HG02588 (cell line): ENCODE data around the gene R3HDM1.
"Not testable (repeated sequence)": the region's sequence is repeated elsewhere in the genome, so short reads cannot be mapped to it uniquely, and the experiment has no call there.

Source experiments
- ATAC-seq: cut with Tn5 transposase; IDR thresholded peaks from one replicate; pipeline ENCODE4 v1.9.1; 2021; ENCODE audit warnings: mild to moderate bottlenecking, moderate library complexity; ENCODE audit not compliant: unreplicated experiment

The R3HDM1 gene

DNA sequence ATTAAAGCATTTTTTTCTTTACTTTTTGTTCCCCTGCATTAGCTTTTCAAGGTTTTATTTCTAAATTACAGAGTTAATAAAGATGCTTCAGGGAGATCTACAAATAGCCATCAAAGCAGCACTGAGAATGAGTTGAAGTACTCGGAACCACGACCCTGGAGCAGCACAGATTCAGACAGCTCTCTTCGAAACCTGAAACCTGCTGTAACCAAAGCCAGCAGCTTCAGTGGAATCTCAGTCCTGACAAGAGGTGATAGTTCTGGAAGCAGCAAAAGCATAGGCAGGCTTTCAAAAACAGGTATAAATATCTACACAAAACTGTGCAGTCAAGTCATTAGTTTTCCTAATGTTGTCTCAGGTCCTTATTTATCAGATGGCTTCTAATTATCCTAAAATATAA lies 107.5 kb downstream of the R3HDM1 start:
- ATAC-seq = no peak

GRCh38 chr2:135641156-135642068 lies 110.1 kb downstream of the R3HDM1 start:
- ATAC-seq = no peak

- no peak for ATAC-seq
These were observed 116.7 kb downstream of the R3HDM1 start for GRCh38 chr2:135647836-135648579.

GRCh38 chr2:135650721-135651120 lies 119.4 kb downstream of the R3HDM1 start:
- no peak for ATAC-seq

- ATAC-seq = no peak
These were observed 120.4 kb downstream of the R3HDM1 start for GRCh38 chr2:135651717-135652116.

- not testable (repeated sequence) for ATAC-seq
These were observed 123.0 kb downstream of the R3HDM1 start for GRCh38 chr2:135654239-135654638.

GRCh38 chr2:135657806-135658582 lies 126.7 kb downstream of the R3HDM1 start:
- no peak for ATAC-seq

DNA sequence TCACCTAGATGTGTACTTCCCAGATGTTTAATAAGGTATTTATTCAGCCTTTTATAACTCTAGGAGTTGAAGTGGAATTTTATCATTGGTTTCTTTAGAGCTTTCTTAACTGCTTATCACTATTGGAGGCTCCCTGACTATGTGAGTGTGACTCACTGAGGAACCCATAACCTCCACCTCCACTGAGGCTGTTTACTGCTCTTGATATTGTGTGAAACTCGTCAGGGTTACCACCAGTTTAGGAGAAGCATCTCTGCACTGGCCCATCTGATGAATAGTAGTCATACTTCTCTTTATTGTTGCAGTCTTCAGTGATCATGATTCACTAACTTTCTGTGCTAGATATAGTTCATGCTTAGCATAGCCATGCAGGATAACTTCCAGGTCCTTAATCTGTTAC lies 130.8 kb downstream of the R3HDM1 start:
- ATAC-seq = no peak

DNA sequence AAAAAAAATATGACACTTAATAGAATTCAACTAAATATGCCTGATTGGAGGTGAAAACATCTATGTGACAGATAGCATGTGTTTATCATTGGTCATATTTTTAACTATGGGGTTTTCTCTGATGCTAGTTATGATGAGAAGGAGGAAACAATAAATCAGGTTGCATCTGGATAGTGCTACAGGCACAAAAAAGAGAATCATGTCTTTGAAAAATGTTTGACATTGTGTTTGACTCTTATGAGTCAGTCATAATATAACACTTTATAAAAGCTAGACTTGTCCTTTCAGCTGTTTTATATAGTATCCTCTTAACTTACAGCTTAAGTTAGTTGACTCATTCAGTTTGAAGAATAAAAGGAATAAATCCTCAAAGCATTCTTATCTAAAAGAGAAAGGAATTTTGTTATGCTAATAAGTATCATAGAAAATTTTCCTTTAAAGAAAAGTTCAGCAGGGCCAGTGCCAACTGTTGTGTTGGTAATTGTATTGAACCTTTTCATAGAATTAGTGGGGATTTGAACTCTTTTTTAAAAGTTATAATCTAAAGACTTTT lies 131.9 kb downstream of the R3HDM1 start:
- no peak for ATAC-seq

GRCh38 chr2:135664623-135665068 lies 133.4 kb downstream of the R3HDM1 start:
- peak; percentile 90 for ATAC-seq

DNA sequence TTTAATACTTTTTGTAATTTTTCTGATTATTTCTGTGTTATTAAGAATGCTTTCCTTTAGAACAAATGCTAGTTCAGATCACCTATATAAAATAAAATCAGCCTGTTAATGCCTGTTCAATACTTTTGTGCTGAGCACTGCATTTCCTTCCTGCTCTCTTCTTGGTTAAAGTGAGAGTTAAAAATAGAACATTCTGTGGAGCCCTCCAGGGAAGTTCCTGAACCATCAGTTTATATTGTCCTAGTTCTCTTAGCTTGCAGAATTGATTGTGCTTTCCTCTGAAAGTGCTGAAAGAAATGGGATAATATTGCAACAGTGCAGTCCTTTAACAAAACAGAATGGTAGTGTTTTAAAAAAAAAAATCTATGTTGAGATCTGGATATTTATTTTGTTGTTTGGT lies 135.8 kb downstream of the R3HDM1 start:
- ATAC-seq = no peak

DNA sequence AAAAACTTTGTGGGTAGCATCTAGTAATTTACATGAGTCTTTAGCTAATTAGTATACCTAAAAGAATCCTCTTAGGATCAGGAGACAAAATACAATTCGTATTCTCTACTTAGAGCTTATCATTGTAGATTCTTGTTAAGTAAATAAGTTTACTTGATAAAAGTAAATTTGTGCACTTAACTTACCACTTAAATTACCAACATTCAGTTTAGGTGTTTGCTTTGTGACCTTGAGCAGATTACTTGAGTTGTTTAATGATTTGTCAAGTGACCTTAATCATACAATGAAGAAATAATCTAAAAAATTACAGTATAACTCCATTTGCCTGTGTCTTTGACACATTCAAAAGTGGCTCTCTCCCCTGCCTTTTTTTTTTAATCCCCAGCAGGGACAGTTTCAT lies 143.2 kb downstream of the R3HDM1 start:
- no peak for ATAC-seq

DNA sequence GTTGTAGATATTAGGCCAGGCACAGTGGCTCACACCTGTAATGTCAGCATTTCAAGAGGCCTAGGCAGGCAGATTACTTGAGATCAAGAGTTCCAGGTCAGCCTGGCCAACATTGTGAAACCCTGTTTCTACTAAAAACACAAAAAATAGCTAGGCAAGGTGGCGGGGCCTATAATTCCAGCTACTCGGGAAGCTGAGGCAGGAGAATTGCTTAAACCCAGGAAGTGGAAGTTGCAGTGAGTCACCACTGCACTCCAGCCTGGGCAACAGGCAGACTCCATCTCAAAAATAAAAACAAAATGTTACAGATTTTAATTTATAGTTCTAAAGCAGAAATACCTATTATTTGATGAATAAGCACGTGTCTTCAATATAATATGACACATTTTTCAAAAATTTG lies 144.7 kb downstream of the R3HDM1 start:
- ATAC-seq = no peak

- no peak for ATAC-seq
These were observed 147.8 kb downstream of the R3HDM1 start for GRCh38 chr2:135679125-135679524.

DNA sequence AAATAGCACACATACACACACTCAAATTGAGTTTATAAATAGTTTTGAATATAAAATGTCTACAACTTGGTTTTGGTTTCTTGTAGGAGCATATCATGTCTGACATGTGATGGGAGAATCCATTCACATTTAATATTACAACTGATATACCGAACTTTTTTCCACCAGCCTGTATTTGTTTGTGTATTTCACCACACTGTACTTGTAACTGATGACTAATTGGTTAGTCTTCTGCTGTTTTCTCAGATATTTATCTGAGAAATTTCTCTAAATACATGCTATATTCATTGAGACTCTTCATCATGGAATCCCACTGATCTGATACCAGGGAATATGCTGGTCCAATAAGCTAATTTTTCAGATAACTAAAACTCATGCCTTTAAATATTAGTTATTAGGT lies 154.1 kb downstream of the R3HDM1 start:
- ATAC-seq = no peak

- ATAC-seq = no peak
These were observed 157.7 kb downstream of the R3HDM1 start for GRCh38 chr2:135688978-135689377.

DNA sequence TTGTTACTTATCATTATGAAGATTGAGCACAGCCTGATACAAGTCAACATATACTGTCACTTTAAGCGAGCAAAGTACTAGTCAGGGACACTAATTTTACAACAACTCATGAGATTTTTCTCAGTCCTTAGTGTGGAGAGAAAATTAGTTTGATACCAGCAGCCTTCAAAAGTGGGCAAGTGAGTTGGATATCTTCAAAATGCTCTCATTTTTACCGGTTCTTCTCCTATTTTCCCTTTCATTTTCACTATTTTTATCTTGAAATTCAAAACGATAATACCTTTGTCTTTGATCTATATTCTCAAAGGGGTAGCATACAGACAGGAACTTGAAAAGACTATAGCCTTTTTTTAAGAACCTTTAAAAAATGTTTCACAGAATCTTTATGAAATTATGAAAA lies 158.4 kb downstream of the R3HDM1 start:
- ATAC-seq = no peak

DNA sequence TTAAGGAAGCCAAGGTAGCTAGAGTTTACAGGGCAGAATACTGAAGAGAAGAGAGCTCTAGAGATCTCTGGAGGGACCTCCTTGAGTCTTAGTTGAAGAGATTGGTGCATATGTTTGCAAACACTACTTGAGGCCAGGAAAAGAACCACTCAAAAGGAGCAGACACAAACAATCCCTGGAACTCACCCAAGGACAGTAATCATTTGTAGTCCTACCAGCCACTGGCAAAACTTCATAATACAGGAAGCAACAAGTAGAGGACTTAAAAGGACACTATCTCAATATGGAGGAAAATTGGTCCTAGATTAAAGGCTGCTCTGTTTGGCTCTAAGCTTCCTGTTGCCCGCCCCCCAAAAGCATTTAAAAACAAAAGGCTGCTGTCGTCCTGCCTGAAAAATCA lies 163.4 kb downstream of the R3HDM1 start:
- no peak for ATAC-seq

- ATAC-seq = no peak
These were observed 167.6 kb downstream of the R3HDM1 start for GRCh38 chr2:135698838-135699237.

DNA sequence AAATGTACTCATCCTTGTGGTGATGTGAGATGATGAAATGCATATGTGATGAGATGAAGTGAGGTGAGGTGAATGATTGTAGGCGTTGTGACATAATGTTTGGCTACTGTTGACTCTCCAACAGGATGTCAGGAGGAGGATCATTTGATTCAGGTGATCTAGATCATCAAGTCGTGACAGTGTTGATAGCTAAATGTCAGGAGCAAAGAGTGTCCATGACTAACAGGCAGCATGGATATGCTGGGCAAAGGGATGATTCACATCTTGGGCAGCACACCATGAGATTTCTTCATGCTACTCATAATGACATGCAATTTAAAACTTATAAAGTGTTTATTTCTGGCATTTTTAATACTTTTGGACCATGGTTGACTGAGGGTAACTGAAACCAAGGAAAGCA lies 170.2 kb downstream of the R3HDM1 start:
- no peak for ATAC-seq

DNA sequence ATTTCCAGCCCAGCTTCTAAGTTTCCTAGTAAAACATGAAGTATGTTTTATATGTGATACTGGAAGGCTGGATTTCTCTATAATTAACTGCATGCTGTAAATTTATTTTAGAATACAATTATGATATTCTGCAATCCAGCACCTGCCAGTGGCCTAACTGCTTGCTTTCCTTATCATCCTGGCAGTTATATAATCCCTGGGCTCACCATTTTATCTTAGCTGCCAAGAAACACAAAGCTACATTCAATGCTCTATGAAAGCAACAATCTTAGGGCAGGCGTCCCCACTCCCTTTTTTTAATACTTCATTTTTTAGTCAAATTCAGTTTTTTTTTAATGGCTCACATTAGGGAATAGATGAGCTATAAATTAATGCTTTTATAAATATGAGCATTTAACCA lies 172.0 kb downstream of the R3HDM1 start:
- no peak for ATAC-seq
